Activated CD4-positive, alpha-beta T cell treated with anti-CD3 and anti-CD28 coated beads, Interleukin-2, amount 50 U/mL, for 48 hours (primary cell): ENCODE measurements around the gene SEMA3A.
"Not testable (repeated sequence)": the region's sequence is repeated elsewhere in the genome, so short reads cannot be mapped to it uniquely, and the experiment has no call there.

Experiments used
- DNase-seq, 2 experiments: peaks; one replicate each; pipeline ENCODE4 v3.0.0-alpha.2; 2020

Gene SEMA3A

GRCh38 chr7:84194484-84195271 is at the start of gene SEMA3A:
TSS of gene SEMA3A (minus strand) at chr7:84194789. CDS start at chr7:84194586, 203 bp downstream.
- peak; percentile 11 to 12 for DNase-seq

DNA sequence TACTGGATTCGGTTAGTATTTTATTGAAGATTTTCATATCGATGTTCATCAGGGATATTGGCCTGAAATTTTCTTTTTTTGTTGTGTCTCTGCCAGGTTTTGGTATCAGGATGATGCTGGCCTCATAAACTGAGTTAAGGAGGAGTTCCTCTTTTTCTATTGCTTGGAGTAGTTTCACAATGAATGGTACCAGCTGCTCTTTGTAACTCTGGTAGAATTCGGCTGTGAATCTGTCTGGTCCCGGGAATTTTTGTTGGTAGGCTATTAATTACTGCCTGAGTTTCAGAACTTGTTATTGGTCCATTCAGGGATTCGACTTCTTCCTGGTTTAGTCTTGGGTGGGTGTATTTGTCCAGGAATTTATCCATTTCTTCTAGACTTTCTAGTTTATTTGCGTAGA is 48.4 kb upstream of the SEMA3A start:
- DNase-seq, result not testable (repeated sequence)

DNA sequence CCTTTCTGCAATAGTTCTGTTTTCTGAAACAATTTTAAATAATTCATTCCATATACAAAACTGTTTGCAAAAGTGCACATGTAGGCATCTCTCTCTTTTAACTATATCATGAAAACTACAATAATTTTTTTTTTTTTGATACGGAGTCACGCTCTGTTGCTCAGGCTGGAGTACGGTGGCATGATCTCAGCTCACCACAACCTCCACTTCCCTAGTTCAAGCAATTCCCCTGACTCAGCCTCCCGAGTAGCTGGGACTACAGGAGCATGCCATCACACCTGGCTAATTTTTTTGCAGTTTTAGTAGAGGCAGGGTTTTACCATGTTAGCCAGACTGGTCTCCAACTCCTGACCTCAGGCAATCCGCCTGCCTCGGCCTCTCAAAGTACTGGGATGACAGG is 44.0 kb upstream of the SEMA3A start:
- DNase-seq, result no peak

DNA sequence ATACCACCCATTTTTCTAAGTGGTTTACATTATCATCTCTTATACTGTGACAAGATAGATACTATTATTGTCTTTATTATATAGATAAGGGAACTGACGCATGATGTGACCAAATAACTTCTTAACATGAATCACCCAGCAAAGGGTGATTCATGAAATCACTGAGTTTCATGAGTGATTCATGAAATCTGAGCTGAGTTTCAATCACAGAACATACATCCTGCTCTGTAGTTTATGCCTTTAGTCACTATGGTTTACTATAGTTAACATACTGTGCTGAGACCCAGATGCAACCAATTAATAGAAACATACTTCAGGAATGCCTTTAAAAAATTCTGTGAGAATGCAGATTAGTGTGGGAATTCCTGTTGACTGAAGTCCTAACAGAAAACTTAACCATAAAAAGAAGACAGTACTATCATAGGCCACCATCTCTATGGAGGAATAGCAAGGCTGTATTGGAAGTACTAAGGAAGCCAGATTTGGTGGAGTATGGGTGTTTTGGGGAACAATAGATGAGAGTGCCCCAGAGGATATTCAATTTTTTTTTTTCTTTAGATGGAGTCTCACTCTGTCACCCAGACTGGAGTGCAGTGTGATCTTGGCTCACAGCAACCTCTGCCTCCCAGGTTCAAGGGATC is 43.1 kb upstream of the SEMA3A start:
- no peak for DNase-seq

- no peak for DNase-seq
Observed at GRCh38 chr7:84236398-84236797, 41.8 kb upstream of the SEMA3A start.

GRCh38 chr7:84232646-84233045 is 38.1 kb upstream of the SEMA3A start:
- DNase-seq, result no peak

GRCh38 chr7:84231157-84231556 is 36.6 kb upstream of the SEMA3A start:
- DNase-seq, result no peak

- no peak for DNase-seq
Observed at GRCh38 chr7:84230491-84230890, 35.9 kb upstream of the SEMA3A start.

- no peak for DNase-seq
Observed at GRCh38 chr7:84228526-84228925, 33.9 kb upstream of the SEMA3A start.

DNA sequence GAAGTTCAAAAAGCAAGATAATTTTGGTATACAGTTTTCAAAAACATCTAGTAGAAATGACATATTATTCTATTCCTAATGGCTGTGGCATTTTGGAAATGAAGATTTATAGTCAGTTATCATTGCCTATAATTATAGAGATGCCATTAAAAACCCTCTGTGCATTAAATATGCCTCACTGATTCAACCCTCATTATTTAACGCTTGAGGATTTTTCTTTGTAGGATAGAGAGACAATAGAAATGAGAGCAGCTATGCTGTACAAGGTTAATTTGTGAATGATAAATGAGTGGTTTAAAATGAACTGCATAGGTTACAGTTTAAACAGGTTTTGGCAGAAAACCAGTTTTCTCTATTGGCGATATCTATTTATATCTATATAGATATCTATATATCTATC is 32.2 kb upstream of the SEMA3A start:
- no peak for DNase-seq

- no peak for DNase-seq
Observed at GRCh38 chr7:84224505-84224904, 29.9 kb upstream of the SEMA3A start.

- DNase-seq, result no peak
Observed at GRCh38 chr7:84219310-84219709, 24.7 kb upstream of the SEMA3A start.

DNA sequence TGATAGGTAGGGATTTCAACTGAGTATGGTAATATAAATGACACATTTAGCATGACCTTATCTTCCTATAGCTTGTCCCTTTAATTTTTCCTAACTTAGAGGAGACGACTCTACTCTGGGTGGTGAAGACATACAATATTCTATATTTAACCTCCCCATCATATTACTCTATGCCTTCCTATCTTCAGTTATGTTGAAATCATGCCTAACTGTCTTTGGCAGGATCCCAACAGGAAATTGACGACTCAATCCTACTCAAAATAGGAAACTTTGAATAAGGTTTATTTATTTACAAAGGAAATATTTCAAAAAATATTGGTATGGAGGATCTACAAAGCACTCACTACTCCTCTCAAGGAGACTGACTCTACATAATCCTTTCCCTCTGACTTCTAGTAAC is 24.1 kb upstream of the SEMA3A start:
- no peak for DNase-seq

- DNase-seq, result no peak
Observed at GRCh38 chr7:84216472-84216871, 21.9 kb upstream of the SEMA3A start.

DNA sequence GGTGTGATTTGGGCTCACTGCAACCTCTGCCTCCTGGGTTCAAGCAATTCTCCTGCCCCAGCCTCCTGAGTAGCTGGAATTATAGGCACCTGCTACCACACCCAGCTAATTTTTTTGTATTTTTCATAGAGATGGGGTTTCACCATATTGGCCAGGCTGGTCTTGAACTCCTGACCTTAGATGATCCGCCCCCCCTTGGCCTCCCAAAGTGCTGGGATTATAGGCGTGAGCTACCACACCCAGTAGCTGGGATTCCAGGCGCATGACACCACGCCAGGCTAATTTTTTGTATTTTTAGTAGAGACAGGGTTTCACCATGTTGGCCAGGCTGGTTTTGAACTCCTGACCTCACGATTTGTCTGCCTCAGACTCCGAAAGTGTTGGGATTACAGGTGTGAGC is 20.2 kb upstream of the SEMA3A start:
- DNase-seq, result not testable (repeated sequence)

DNA sequence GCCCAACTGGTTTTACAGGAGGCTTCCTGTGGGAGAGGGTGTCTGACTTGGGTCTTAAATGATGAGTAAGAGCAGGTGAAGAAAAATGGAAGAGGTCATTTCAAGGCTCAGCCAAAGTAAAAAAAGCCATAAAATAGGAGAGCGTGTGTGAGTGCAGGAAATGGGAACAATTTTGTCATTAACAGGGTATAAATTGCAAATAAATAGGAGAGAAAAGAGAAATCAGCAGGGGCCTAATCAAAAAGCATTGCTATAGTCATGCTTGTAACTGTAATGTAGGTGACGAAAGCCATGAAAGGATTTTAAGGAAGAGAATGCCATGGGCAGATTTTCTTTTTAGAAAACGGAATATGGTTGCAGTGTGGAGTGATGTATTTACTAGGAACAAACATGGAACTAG is 15.7 kb upstream of the SEMA3A start:
- no peak for DNase-seq

- no peak for DNase-seq
Observed at GRCh38 chr7:84209006-84209405, 14.4 kb upstream of the SEMA3A start.

DNA sequence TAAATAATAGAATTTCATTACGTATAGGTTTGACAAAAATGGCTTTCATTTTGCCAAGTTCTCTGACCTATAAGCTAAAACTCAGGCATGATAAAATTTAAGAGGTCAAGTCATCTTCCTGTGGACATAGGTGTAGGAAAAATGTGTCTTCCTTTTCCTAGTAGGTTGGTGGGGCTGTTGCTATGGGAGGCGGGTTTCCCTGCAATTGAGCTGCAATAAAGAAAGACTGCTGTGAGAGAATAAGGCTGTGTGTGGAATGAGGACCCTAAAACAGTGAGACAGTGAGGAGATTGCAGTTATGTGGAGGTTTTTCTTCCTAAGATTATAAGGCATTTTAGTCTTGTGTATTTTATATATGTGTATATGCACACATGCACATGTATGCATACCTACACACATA is 13.0 kb upstream of the SEMA3A start:
- DNase-seq, result no peak

- no peak for DNase-seq
Observed at GRCh38 chr7:84207025-84207424, 12.4 kb upstream of the SEMA3A start.

DNA sequence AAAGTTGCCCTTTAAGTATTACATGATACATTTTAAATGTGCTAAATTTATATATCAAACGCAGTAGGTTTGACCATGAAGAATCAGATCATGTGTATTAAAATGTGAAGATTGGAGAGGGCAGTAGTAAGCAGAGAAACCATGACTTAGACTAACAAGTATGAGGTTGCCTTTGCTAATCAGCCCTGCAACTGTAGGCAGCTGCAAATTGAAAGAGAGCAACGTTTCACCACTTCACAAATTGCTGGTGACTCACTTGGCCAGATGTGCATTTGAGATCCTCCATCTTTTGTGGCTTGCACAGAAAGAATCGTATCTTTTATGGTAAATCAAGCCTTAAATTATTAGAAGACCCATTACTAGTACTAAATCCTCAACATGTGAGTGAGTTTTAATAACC is 10.1 kb upstream of the SEMA3A start:
- DNase-seq, result no peak

- DNase-seq, result no peak
Observed at GRCh38 chr7:84202855-84203254, 8.3 kb upstream of the SEMA3A start.

DNA sequence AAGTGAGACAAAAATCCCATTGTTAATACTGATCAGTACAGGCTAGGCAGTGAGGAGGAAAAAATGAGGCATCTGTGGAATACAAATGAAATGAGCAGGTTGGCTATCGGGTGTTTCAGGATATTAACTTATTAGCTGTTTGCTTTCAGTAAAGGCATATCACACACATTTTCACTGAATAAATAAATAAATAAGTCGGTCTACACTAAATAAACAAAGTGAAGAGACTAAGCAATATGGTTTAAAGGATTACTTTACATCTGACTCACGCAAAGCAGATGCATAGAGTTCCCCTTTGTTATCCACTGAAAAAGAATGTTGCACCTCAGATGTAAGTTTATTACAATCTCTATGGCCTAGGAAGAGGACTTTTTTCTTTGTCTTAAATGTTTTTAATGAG is 6.3 kb upstream of the SEMA3A start:
- no peak for DNase-seq

DNA sequence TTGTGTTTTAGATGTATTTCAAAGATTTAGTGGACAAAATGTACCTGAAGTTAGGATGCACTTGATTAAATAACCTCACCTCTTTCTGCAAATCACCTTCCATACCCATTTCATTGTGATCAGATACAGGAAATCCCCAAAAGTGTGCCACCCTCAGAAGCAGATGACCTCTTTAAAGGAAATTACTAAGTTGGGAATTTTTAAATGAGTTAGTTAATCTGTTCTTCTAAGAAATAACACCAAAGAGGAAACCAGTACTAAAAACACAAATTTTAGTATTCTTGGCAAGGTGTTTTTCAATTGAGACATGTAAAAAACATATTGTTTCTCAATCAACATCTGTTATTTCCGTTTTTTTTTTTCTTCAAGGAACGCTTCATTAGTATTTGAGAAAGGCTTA is 4.6 kb upstream of the SEMA3A start:
- DNase-seq, result no peak

DNA sequence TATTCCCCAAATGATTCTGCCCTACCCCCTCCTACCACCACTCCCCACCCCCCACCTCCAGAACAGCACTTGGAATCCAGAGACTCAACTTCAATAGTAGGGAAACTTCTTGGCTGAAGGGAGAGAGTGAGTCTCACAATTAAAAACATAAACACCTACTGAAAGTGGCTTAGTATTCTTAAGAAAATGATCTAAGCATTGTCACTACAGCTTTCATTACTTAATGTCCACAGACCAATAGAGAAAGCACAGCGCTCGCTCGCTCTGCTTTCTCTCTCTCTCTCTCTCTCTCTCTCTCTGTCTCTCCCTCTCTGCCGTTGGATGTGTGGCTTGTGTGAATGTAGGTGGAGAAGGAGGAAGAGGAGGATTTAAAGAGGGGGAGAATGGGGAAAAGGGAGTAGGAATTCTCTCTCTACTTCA is 1.5 kb upstream of the SEMA3A start:
- DNase-seq, result no peak
